ENCODE measurements around the gene RGS12. TPM values are rescaled to one million over a fixed set of nuclear protein-coding genes. Genes with fewer than 3 reads are reported as not detected.

The RGS12 gene
- total RNA-seq, 1 donor from 2014 or later, result 19.0 TPM

DNA sequence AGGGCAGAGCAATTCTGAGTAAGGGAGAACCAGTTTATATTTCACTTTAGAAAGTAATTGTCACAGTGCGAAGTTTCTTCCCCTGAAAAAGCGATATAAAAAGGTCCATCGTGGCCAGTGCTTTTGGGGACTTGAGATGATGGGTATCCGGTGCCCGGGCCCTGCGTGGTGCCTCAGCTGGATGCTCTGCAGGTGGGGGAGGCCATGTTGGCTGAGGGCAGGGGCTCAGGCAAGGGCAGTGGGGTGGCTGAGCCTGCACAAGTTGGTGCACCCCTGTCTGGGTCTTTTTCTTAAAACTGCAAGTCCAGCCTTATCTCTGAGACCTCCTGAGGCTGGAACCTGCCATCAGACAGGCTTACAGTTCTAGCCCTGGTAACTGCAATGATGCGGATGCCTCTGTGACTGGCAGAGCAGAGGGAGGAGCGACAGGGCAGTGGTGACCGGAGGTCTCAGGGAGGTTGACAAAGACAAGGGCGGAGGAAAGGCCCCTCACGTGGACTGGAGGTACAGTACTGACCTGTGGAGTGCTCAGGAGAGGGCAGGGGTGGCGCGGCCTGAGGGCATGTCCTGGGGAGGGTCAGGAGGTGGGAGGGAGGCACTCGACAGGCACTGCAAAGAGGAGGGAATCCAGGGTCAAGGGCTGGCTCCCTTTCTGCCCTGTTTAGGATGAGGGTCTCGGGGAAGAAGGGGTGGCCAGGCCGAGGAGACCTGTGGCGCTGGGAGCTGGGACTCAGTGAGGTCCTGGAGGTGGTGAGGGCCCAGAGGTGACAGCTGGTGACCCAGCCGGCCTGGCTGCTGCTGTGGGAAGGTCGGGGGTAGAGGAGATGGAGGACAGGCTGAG lies 1.8 kb downstream of the RGS12 start:
- TF ChIP-seq, protein P1, sequence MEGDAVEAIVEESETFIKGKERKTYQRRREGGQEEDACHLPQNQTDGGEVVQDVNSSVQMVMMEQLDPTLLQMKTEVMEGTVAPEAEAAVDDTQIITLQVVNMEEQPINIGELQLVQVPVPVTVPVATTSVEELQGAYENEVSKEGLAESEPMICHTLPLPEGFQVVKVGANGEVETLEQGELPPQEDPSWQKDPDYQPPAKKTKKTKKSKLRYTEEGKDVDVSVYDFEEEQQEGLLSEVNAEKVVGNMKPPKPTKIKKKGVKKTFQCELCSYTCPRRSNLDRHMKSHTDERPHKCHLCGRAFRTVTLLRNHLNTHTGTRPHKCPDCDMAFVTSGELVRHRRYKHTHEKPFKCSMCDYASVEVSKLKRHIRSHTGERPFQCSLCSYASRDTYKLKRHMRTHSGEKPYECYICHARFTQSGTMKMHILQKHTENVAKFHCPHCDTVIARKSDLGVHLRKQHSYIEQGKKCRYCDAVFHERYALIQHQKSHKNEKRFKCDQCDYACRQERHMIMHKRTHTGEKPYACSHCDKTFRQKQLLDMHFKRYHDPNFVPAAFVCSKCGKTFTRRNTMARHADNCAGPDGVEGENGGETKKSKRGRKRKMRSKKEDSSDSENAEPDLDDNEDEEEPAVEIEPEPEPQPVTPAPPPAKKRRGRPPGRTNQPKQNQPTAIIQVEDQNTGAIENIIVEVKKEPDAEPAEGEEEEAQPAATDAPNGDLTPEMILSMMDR (IDR thresholded peaks at IDR 0.05), result no peak
- Mint-ChIP-seq H3K9me3 (ENCODE audit: low read depth) (peaks cover 15% of the 10 kb centered on the region), H3K4me1 (ENCODE audit: low read depth) (peaks cover 26% of the 10 kb centered on the region), H3K27ac (ENCODE audit: unreplicated experiment) (no peak overlapping the region), H3K36me3 (ENCODE audit: low read depth) (peaks cover 10% of the 10 kb centered on the region), H3K4me3 (ENCODE audit: unreplicated experiment) (peak overlapping the region; percentile 90), H3K27me3 (ENCODE audit: low read depth) (no peaks in the 10 kb centered on the region)
- DNase-seq (ENCODE audit: low spot score), result no peak

DNA sequence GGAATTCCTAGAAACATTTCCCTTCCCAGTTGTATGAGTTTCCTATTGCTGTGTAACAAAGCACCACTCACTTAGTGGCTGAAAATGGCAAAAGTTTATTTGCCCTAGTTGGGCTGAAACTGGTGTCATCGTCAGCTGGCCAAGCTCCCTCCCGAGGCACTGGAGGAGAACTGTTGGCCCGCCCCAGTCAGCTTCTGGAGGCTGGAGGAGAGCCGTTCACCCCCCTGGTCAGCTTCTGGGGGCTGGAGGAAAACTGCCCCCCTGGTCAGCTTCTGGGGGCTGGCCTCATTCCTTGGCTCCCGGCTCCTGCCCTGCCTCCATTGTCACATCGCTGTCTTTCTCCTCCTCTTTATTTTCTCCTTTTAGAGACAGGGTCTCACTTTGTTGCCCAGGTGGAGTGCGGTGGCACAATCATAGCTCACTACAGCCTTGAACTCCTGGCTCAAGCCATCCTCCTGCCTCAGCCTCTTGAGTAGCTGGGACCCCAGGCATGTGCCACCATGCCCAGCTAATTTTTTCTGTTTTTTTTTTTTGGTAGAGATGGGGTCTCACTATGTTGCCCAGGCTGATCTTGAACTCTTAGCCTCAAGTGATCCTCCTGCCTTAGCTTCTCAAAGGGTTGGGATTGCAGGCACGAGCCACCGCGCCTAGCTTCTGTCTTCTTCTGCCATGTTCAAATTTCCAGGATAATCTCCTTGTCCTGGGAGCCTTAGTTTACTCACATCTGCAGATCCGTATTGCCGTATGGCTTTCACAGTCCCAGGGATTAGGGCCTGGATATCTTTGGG lies 3.2 kb downstream of the RGS12 start:
- H3K27me3 Mint-ChIP-seq (ENCODE audit: low read depth), result no peaks in the 10 kb centered on the region
- peaks cover 15% of the 10 kb centered on the region for H3K9me3 Mint-ChIP-seq (ENCODE audit: low read depth)
- TF ChIP-seq, protein P1 (IDR thresholded peaks at IDR 0.05), result no peak
- H3K4me1 Mint-ChIP-seq (ENCODE audit: low read depth), result peaks cover 26% of the 10 kb centered on the region
- no peak for DNase-seq (ENCODE audit: low spot score)
- no peak overlapping the region for H3K27ac Mint-ChIP-seq (ENCODE audit: unreplicated experiment)
- H3K4me3 Mint-ChIP-seq (ENCODE audit: unreplicated experiment), result no peak overlapping the region
- peaks cover 10% of the 10 kb centered on the region for H3K36me3 Mint-ChIP-seq (ENCODE audit: low read depth)

DNA sequence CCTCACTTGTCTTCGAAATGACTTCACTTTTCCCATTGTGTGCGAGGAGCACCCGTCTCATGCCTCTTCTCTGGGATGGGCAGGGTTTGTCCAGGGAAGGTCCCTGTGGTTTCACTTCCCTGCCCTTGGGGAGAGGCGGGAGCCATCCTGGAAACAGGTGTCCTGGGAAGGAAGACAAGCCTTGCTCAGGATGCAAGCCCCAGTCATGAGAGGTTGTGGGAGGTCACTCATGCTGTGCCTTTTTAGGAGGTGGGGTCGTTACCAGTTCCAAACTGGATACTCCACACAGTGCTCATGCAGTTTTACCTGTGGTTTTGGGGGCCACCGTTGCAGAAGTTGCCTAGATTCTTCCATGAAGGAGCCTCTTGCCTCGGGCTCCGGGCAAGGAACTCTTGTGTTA lies 3.8 kb downstream of the RGS12 start:
- no peak overlapping the region for H3K4me3 Mint-ChIP-seq (ENCODE audit: unreplicated experiment)
- TF ChIP-seq, protein P1 (IDR thresholded peaks at IDR 0.05), result no peak
- H3K4me1 Mint-ChIP-seq (ENCODE audit: low read depth), result peaks cover 28% of the 10 kb centered on the region

DNA sequence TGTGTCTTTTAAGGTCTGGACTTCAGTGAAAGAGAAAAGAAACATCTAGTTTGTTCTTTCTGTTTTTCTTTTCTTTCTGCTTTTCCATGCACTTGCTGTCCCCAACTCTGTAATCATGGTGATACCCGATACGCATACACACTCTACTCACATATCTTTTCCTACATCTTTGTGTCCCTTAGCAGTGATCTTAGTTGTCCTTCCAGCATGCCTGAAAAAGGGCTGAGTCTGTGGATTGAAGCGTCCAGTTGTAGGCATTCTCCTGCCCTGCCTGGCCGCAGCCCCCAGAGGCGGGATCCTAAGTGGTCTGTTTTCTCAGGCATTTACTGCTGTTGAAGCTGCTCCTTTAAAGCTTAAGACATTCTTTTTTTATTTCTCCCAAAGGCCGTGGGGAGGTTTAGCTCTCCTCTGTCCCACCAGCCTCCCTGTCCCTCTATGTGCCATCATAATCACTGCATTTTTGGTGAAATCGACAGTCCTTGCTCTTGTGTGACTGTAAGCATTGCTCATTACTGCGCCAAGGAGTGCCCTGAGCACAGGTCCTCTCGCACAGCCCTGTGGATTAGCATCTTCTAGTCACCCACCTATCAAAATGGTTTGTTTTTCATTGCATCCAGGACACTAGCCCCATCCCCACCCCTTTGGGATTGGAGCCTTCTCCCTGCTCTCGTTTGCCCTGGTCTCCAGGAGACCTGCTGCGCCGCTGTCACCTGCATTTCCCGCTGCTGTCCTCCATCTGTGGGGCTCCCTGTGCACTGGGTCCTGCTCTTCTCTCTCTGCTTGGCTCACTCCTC lies 4.4 kb downstream of the RGS12 start:
- H3K4me1 Mint-ChIP-seq (ENCODE audit: low read depth), result peaks cover 29% of the 10 kb centered on the region
- no peak overlapping the region for H3K27ac Mint-ChIP-seq (ENCODE audit: unreplicated experiment)
- peaks cover 8% of the 10 kb centered on the region for H3K36me3 Mint-ChIP-seq (ENCODE audit: low read depth)

More for the DNA sequence above, 3.8 kb downstream of the RGS12 start:
- Mint-ChIP-seq H3K36me3 (ENCODE audit: low read depth) (peaks cover 8% of the 10 kb centered on the region), H3K9me3 (ENCODE audit: low read depth) (peaks cover 15% of the 10 kb centered on the region), H3K27me3 (ENCODE audit: low read depth) (no peaks in the 10 kb centered on the region), H3K27ac (ENCODE audit: unreplicated experiment) (no peak overlapping the region)
- no peak for DNase-seq (ENCODE audit: low spot score)

More for the DNA sequence above, 4.4 kb downstream of the RGS12 start:
- no peak for DNase-seq (ENCODE audit: low spot score)
- H3K27me3 Mint-ChIP-seq (ENCODE audit: low read depth), result no peaks in the 10 kb centered on the region
- no peak overlapping the region for H3K4me3 Mint-ChIP-seq (ENCODE audit: unreplicated experiment)
- H3K9me3 Mint-ChIP-seq (ENCODE audit: low read depth), result peaks cover 15% of the 10 kb centered on the region
- TF ChIP-seq, protein P1 (IDR thresholded peaks at IDR 0.05), result no peak
